WI38 (cell line): ENCODE results near the gene RPL37A.

ENCODE experiments used
- H3K4me3 ChIP-seq: 2 replicates; pipeline ENCODE4 v1.5.1; 2011; ENCODE audit warnings: low read depth, mild to moderate bottlenecking, control low read depth, low read length
- TF ChIP-seq, protein P1 (sequence below): IDR thresholded peaks from 2 replicates; pipeline ENCODE4 v1.5.1; 2012; ENCODE audit warnings: low read depth, mild to moderate bottlenecking, control low read depth, low read length

Gene RPL37A

DNA sequence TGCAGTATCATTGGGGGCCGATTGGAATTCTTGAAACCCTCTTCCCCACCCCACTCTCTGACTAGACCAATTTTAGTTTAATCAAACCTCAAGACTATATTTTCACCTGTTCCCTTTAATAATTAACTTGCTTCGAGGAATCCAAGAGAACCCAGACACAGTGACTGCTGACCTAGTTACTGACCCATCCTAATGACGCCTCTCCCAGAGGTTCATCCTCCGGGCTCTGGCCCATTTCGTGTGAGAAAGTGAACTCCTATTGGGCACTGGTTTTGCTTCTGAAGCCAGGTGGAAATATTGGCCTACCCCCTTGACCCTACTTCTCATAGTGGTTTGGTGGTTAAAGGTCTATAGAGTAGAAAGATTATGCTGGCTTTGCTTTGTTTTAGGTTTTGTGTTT is 39.9 kb downstream of the RPL37A start:
- no peak overlapping the region for H3K4me3 ChIP-seq
- TF ChIP-seq, protein P1, sequence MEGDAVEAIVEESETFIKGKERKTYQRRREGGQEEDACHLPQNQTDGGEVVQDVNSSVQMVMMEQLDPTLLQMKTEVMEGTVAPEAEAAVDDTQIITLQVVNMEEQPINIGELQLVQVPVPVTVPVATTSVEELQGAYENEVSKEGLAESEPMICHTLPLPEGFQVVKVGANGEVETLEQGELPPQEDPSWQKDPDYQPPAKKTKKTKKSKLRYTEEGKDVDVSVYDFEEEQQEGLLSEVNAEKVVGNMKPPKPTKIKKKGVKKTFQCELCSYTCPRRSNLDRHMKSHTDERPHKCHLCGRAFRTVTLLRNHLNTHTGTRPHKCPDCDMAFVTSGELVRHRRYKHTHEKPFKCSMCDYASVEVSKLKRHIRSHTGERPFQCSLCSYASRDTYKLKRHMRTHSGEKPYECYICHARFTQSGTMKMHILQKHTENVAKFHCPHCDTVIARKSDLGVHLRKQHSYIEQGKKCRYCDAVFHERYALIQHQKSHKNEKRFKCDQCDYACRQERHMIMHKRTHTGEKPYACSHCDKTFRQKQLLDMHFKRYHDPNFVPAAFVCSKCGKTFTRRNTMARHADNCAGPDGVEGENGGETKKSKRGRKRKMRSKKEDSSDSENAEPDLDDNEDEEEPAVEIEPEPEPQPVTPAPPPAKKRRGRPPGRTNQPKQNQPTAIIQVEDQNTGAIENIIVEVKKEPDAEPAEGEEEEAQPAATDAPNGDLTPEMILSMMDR, result no peak

DNA sequence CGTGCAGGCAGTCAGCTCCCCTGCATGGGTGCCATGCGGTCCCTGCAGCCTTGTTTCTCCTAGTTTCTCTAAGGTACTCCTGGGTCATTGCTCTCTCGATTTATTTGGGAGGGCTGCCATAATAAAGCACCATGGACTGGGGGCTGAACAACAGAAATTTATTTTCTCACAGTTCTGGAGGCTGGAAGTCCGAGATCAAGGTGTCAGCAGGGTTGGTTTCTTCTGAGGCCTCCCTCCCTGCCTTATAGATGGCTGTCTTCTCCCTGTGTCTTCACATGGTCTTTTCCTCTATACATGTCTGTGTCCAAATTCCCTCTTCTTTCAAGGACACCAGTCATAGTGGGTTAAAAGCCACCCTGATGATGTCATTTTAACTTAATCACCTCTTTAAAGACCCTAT is 40.5 kb downstream of the RPL37A start:
- TF ChIP-seq, protein P1, result no peak
- no peak overlapping the region for H3K4me3 ChIP-seq

DNA sequence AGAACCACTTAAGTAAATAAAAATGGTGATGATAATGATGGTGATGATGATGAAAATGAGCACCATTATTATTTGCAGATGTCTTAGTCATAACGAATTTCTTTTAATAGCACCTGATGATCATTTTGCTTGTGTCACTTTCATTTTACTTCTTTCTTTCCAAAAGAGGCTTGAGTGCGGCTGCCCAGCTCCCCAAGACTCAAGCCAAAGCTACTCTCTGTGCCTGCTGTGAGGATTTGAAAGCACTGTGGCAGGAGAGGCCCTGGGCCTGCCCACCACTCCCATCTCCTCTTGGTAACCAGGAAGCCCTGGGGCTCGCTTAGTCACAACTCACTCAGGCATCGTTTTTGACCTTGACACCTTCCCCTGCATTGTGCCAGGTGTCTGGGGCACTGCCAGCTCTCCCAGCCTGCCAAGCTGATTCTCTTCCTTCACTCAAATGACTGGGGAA is 41.2 kb downstream of the RPL37A start:
- no peak overlapping the region for H3K4me3 ChIP-seq
- TF ChIP-seq, protein P1, result no peak

DNA sequence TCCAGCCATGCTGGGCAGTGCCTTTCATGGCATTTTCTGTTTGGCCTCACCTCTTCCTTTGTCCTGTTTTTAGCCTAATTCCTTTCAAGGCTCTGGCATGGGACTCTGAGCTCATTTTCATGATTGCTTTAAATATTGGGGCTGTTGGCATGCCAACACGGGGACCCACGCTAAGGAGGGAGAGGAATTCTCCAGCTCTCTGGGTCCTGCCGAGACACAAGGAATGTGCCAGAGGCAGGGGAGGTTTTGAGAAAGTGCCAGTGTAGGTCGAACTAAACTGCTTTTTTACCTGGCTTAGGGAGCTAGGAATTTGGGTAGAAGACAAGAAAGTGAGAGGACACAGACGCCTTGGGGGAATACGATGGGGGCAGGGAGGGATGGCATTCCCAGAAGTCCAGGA is 42.3 kb downstream of the RPL37A start:
- H3K4me3 ChIP-seq, result no peak overlapping the region
- TF ChIP-seq, protein P1, result no peak

DNA sequence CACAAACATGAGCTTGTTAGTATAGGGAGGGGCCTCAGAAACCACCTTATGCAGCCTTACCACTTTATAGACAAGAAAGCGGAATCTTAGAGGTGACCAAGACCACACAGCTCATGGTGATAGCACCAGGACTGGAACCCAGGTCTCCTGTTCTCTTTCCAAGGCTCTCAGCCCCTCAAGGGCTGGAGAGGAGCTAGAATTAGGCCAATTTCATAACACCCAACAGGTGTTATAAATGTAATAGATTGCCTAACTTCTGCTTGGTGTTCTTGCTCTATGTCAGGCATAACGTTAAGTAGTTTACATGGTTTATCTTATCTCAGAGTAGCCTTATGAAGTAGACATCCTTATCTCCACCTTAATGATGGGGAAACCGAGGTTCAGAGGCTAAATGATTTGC is 42.9 kb downstream of the RPL37A start:
- TF ChIP-seq, protein P1, result no peak
- H3K4me3 ChIP-seq, result no peak overlapping the region

DNA sequence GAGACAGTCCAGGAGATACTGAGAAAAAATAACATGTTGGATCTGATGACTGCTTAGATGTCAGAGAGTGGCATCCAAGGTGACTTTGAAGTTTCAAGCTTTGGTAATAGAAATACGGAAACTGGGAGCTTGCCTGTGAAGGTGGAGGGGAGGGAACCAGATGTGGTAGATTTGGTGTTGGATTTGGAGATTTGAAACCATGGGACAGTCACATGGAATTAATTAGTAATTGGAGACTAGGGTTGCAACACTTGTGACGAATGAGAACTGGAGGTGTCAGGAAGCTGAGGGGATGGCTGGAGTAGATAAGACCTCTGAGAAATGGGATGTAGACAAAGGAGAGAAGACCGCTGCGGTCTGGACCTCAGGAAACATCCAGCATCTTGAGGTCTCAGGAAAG is 46.7 kb downstream of the RPL37A start:
- no peak overlapping the region for H3K4me3 ChIP-seq
- TF ChIP-seq, protein P1, result no peak

DNA sequence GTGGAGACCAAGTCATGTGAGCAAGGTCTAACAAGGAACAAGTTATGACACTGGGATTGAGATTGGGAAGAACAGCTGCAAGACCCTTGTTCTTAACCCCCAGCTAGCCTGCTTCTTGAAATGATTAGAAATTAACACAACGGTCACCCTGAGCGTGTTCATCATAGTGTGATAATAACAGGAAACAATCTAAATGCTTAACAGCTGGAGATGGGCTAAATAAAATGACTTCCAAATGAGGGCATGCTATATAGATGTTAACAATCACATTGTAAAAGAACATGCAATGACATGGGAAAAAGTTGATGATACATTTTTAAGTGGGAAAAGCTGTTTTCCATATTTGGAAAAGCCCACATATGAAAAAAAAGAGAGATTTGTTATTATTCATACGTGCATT is 47.6 kb downstream of the RPL37A start:
- TF ChIP-seq, protein P1, result no peak

More for the DNA sequence above, 47.6 kb downstream of the RPL37A start:
- no peak overlapping the region for H3K4me3 ChIP-seq
